Measurements from ENCODE around the gene FBXO34. TPM values are rescaled to one million over a fixed set of nuclear protein-coding genes. Genes with fewer than 3 reads are reported as not detected.
"Not testable (repeated sequence)": the region's sequence is repeated elsewhere in the genome, so short reads cannot be mapped to it uniquely, and the experiment has no call there.

Gene FBXO34
- total RNA-seq, 2 donors from 2014 or later: 18.7 to 26.1 TPM

GRCh38 chr14:55306938-55307589, 35.8 kb downstream of the FBXO34 start:
- ATAC-seq: no peak
- H3K27me3 Mint-ChIP-seq: no peaks in the 10 kb centered on the region

DNA sequence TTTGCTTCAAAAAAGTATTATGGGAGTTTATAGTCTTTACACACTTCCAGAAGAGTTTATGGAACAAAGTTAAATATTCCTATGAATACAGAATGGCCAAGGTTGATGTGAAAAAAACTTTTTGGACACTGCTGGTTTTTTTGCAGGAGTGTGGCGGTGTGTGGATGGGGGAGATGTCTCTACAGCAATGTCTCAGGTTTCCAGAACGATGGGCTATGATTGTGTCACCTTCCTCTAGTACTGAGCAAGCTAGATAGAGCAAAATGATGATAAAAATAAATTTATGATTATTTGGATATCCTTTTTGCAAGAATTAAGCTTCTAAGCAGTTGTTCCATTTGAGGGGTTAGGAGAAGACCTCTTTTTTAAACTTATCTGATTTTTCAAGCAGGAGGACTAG, 37.9 kb downstream of the FBXO34 start:
- Mint-ChIP-seq H3K4me1 (ENCODE audit: low read depth in 2 of 2) (peaks cover 26 to 38% of the 10 kb centered on the region in 2 donors), H3K27me3 (no peaks in the 10 kb centered on the region), H3K9me3 (peaks cover 6% of the 10 kb centered on the region), H3K36me3 (peaks cover 15% of the 10 kb centered on the region), H3K27ac (no peak overlapping the region), H3K4me3 (no peak overlapping the region)
- no peak for DNase-seq (ENCODE audit: low spot score)
- no peak for ATAC-seq

More at GRCh38 chr14:55306938-55307589, 35.8 kb downstream of the FBXO34 start:
- no peak for DNase-seq (ENCODE audit: low spot score)
- Mint-ChIP-seq H3K36me3 (peaks cover 5% of the 10 kb centered on the region), H3K9me3 (no peaks in the 10 kb centered on the region), H3K4me1 (ENCODE audit: low read depth in 2 of 2) (peaks cover 33 to 47% of the 10 kb centered on the region in 2 donors), H3K4me3 (no peak overlapping the region), H3K27ac (no peak overlapping the region)

- Mint-ChIP-seq H3K27me3 (no peaks in the 10 kb centered on the region), H3K27ac (no peak overlapping the region)
These were observed 38.6 kb downstream of the FBXO34 start for GRCh38 chr14:55309761-55310365.

GRCh38 chr14:55312379-55313030, 41.3 kb downstream of the FBXO34 start:
- DNase-seq (ENCODE audit: low spot score); ATAC-seq; H3K27me3 Mint-ChIP-seq; H3K9me3 Mint-ChIP-seq; H3K4me3 Mint-ChIP-seq; H3K27ac Mint-ChIP-seq: not testable (repeated sequence)
- peaks cover 24 to 37% of the 10 kb centered on the region in 2 donors for H3K4me1 Mint-ChIP-seq (ENCODE audit: low read depth in 2 of 2)
- peaks cover 15% of the 10 kb centered on the region for H3K36me3 Mint-ChIP-seq

More at GRCh38 chr14:55309761-55310365, 38.6 kb downstream of the FBXO34 start:
- Mint-ChIP-seq H3K4me1 (ENCODE audit: low read depth in 2 of 2) (peaks cover 29 to 40% of the 10 kb centered on the region in 2 donors), H3K36me3 (peaks cover 15% of the 10 kb centered on the region), H3K9me3 (peaks cover 6% of the 10 kb centered on the region), H3K4me3 (no peak overlapping the region)
- DNase-seq (ENCODE audit: low spot score) (no peak), ATAC-seq (no peak)

DNA sequence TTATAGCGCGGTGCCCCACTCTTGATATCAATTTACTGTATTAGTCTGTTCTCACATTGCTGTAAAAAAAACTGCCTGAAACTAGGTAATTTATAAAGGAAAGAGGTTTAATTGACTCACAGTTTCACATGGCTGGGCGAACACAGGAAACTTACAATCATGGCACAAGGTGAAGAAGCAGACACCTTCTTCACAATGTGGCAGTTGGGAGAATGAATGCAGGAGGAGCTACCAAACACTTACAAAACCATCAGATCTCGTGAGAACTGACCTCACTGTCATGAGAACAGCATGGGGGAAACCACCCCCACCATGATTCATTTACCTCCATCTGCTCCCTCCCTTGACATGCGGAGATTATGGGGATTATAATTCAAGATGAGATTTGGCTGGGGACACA, 42.3 kb downstream of the FBXO34 start:
- ATAC-seq: no peak
- H3K4me3 Mint-ChIP-seq: no peak overlapping the region
- no peak for DNase-seq (ENCODE audit: low spot score)
- H3K4me1 Mint-ChIP-seq (ENCODE audit: low read depth in 2 of 2): peaks cover 24 to 33% of the 10 kb centered on the region in 2 donors
- peaks cover 15% of the 10 kb centered on the region for H3K36me3 Mint-ChIP-seq
- peaks cover 6% of the 10 kb centered on the region for H3K9me3 Mint-ChIP-seq
- H3K27me3 Mint-ChIP-seq: no peaks in the 10 kb centered on the region
- peak overlapping the region in 1 of 2 donors; percentile 56 for H3K27ac Mint-ChIP-seq

GRCh38 chr14:55314449-55314848, 43.2 kb downstream of the FBXO34 start:
- Mint-ChIP-seq H3K4me1 (ENCODE audit: low read depth in 2 of 2) (peaks cover 24 to 33% of the 10 kb centered on the region in 2 donors), H3K27me3 (no peaks in the 10 kb centered on the region), H3K27ac (no peak overlapping the region), H3K9me3 (peaks cover 6% of the 10 kb centered on the region), H3K36me3 (peaks cover 15% of the 10 kb centered on the region), H3K4me3 (no peak overlapping the region)
- ATAC-seq: no peak
- no peak for DNase-seq (ENCODE audit: low spot score)

DNA sequence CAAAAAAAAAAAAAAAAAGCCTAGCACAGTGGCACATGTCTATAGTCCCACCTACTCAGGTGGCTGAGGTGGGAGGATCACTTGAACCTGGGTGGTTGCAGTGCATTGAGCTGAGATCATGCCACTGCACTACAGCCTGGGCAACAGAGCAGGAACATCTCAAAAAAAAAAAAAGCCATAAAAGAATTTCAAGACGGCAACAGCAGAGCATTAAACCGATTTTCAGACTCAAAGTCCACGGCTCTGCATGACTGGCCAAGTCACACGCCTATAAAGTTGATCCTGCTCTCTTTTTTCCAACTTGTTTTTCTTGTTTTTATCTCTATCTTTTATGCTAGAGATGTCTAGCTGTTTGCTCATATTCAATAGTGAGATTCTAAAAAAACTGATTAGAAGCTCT, 45.3 kb downstream of the FBXO34 start:
- H3K4me3 Mint-ChIP-seq: no peak overlapping the region
- no peak overlapping the region for H3K27ac Mint-ChIP-seq
- H3K36me3 Mint-ChIP-seq: peaks cover 10% of the 10 kb centered on the region
- DNase-seq (ENCODE audit: low spot score): no peak
- peaks cover 6% of the 10 kb centered on the region for H3K9me3 Mint-ChIP-seq
- H3K4me1 Mint-ChIP-seq (ENCODE audit: low read depth in 2 of 2): peaks cover 17 to 20% of the 10 kb centered on the region in 2 donors
- H3K27me3 Mint-ChIP-seq: no peaks in the 10 kb centered on the region
- ATAC-seq: no peak

DNA sequence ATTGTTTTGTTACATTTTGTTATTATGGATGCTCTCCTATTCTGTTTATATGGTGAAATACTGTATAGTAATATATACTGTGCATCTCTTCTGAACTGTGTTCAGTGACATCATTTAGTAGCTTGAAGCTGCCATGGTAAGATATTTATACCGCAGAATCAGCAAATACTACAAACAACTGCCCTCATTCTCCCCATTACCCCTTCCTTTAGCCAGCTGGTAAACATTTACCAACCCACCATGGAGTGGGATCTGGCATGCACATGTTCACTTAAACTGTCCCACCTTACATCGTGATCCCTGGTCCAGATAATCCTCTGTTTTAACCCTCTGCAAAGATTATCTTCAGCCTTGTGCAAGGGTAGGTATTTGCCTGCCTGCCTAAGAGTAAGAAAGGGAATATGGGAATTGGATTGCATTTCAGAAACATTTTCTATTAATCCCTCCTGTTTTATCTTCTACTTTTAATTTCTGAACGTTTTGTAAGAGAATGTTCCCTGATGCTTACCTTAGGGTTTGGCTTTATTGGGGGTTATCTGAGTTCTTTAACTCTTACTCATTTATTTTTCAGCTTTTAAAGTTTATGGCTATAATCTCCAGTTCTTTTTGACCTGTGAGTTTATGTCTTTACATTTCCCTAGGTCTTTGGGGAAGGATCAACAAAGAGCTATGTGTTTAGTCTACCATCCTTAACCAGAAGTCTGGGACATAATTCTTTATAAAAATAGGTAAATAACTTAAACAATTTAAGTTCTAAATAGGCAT, 46.5 kb downstream of the FBXO34 start:
- DNase-seq (ENCODE audit: low spot score) (no peak), ATAC-seq (no peak)
- Mint-ChIP-seq H3K36me3 (peaks cover 9% of the 10 kb centered on the region), H3K27me3 (no peaks in the 10 kb centered on the region), H3K4me1 (ENCODE audit: low read depth in 2 of 2) (peaks cover 17 to 20% of the 10 kb centered on the region in 2 donors), H3K4me3 (no peak overlapping the region), H3K9me3 (peaks cover 6% of the 10 kb centered on the region), H3K27ac (no peak overlapping the region)

GRCh38 chr14:55318694-55319093, 47.5 kb downstream of the FBXO34 start:
- H3K27me3 Mint-ChIP-seq: no peaks in the 10 kb centered on the region
- H3K27ac Mint-ChIP-seq: no peak overlapping the region
- DNase-seq (ENCODE audit: low spot score) (no peak), ATAC-seq (no peak)
- H3K4me3 Mint-ChIP-seq: no peak overlapping the region
- H3K4me1 Mint-ChIP-seq (ENCODE audit: low read depth in 2 of 2): peaks cover 8 to 12% of the 10 kb centered on the region in 2 donors
- no peaks in the 10 kb centered on the region for H3K36me3 Mint-ChIP-seq
- no peaks in the 10 kb centered on the region for H3K9me3 Mint-ChIP-seq

GRCh38 chr14:55323910-55324309, 52.7 kb downstream of the FBXO34 start:
- DNase-seq (ENCODE audit: low spot score): no peak
- Mint-ChIP-seq H3K4me3 (no peak overlapping the region), H3K9me3 (no peaks in the 10 kb centered on the region), H3K27ac (no peak overlapping the region), H3K4me1 (ENCODE audit: low read depth in 2 of 2) (peaks cover 14 to 19% of the 10 kb centered on the region in 2 donors), H3K36me3 (no peaks in the 10 kb centered on the region), H3K27me3 (no peaks in the 10 kb centered on the region)
- no peak for ATAC-seq

GRCh38 chr14:55324812-55325211, 53.6 kb downstream of the FBXO34 start:
- peaks cover 18 to 23% of the 10 kb centered on the region in 2 donors for H3K4me1 Mint-ChIP-seq (ENCODE audit: low read depth in 2 of 2)
- no peak for DNase-seq (ENCODE audit: low spot score)
- no peak for ATAC-seq
- H3K4me3 Mint-ChIP-seq: no peak overlapping the region
- H3K36me3 Mint-ChIP-seq: no peaks in the 10 kb centered on the region
- H3K27me3 Mint-ChIP-seq: no peaks in the 10 kb centered on the region
- H3K27ac Mint-ChIP-seq: no peak overlapping the region
- H3K9me3 Mint-ChIP-seq: no peaks in the 10 kb centered on the region

DNA sequence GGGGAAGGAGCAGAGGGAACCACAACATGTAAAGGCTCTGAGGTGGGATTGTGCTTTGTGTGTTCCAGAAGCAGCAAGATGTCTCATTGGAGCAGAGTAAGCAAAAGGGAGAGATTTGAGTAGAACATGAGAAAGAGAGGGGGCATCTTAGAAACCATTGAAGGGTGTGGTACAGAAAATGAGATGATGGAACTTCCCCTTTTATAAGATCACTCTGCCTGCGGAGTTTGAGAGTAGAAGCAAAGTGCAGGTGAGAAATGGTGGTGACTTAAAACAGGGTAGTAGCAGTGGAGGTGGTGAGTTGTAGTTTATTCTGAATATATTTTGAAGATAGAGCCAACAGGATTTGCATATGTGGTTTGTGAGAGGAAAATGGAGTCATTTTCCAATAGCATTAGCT, 56.0 kb downstream of the FBXO34 start:
- H3K36me3 Mint-ChIP-seq: no peaks in the 10 kb centered on the region
- ATAC-seq (no peak), DNase-seq (ENCODE audit: low spot score) (no peak)
- H3K27me3 Mint-ChIP-seq: no peaks in the 10 kb centered on the region
- peak overlapping the region in 1 of 2 donors; percentile 1 for H3K27ac Mint-ChIP-seq
- H3K4me3 Mint-ChIP-seq: no peak overlapping the region
- no peaks in the 10 kb centered on the region for H3K9me3 Mint-ChIP-seq
- H3K4me1 Mint-ChIP-seq (ENCODE audit: low read depth in 2 of 2): peaks cover 32 to 41% of the 10 kb centered on the region in 2 donors

GRCh38 chr14:55328317-55328716, 57.1 kb downstream of the FBXO34 start:
- no peaks in the 10 kb centered on the region for H3K36me3 Mint-ChIP-seq

More at GRCh38 chr14:55328317-55328716, 57.1 kb downstream of the FBXO34 start:
- Mint-ChIP-seq H3K4me1 (ENCODE audit: low read depth in 2 of 2) (peaks cover 40 to 52% of the 10 kb centered on the region in 2 donors), H3K9me3 (no peaks in the 10 kb centered on the region), H3K27ac (no peak overlapping the region), H3K4me3 (no peak overlapping the region), H3K27me3 (no peaks in the 10 kb centered on the region)
- ATAC-seq (no peak), DNase-seq (ENCODE audit: low spot score) (no peak)
